LHCN-M2 (cell line): ENCODE results near the gene FKBP4. TPM values are rescaled to one million over a fixed set of nuclear protein-coding genes. Genes with fewer than 3 reads are reported as not detected.
A peak's percentile ranks its signal among the peaks of the same experiment; 100 is the strongest.

Experiments used
- DNase-seq: peaks from one replicate; pipeline ENCODE4 v3.0.0-alpha.2; 2012; ENCODE audit warnings: low read depth
- total RNA-seq: library from RNA; depleted of rRNA; stranded (reverse); fragments of >200 nt; gene quantifications from 2 replicates; pipeline ENCODE4 v1.2.3, GENCODE V29; 2014

The FKBP4 gene
- total RNA-seq, 1 experiment from 2014 or later, result 50.0 TPM

- DNase-seq, result peak; percentile 98
These were observed 17.8 kb downstream of the FKBP4 start, which contains the start of gene ITFG2 for GRCh38 chr12:2812290-2813213. Gene ITFG2, plus strand, starts transcription at chr12:2812668. Its CDS starts 93 bp downstream, at chr12:2812761.

DNA sequence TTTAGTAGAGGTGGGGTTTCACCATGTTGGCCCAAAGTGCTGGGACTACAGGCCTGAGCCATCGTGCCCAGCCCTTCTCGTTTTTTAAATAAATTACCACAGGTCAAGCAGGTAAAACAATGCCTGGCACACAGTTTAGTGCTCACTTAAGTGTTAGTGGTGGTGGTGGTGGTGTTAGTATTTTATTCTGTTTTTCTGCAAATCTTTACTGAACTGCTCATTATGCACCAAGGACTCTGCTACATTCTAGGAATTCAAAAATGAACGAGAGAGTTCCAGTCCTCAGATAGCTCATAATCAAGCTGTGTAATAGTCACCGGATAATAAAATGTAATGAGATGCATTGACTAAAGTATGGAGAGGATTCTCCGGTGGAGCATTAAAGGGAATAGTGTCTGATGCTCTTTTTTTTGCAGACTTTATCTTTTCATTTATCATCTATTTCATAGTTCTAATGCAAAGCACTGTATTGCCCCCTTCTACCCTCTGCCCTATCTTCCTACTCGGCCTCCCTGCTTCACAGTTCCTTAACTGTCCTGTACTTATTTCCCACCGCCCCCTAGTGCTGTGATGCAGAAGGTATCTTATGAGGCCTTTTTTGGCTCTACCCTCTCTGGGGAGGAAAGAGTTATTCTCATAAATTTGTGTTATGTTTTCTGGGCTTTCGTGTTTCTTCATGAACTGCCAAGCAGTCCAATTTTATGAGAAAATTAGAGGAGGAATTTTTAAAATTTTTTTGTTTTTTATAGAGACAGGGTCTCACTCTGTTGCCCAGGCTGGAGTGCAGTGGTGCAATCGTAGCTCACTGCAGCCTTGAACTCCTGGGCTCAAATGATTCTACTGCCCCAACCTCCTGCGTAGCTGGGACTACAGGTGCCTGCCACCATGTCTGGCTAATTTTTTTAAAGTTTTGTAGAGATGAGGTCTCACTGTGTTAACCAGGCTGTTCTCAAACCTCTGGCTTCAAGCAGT is 18.7 kb downstream of the FKBP4 start:
- DNase-seq, result peak; percentile 75

DNA sequence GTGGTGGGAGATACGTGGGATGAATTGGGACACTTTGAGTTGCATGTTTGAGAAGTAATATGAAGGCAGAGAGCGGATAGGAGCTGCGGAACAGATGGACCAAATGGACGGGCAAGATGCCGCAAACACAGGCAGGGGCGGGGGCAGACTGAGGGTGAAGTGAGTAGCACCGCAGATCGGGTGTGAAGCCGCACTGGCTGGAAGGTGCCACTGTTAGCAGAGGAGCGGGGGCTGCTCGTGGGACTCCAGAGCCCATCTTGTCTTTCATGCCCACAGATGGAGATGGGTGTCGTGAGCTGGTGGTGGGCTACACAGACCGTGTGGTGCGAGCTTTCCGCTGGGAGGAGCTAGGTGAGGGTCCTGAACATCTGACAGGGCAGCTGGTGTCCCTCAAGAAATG is 25.0 kb downstream of the FKBP4 start:
- DNase-seq, result no peak

- DNase-seq, result no peak
These were observed 25.7 kb downstream of the FKBP4 start for GRCh38 chr12:2820432-2820831.

DNA sequence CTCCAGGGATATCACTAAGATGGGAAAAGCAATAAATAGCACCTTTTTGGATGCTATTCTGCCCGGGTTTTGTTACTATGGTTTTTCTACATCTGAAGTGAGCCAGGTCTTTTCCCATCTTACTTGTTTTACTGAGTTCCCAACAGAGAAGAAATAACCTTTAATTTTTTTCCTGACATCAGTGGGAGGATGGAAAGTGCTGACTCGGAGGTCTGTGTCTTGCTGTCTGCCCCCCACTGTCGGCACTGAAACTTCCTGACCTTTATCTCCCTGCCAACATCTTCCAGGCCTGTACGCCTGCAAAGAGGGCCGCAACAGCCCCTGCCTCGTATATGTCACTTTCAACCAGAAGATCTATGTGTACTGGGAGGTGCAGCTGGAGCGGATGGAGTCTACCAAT is 28.7 kb downstream of the FKBP4 start:
- DNase-seq, result no peak

DNA sequence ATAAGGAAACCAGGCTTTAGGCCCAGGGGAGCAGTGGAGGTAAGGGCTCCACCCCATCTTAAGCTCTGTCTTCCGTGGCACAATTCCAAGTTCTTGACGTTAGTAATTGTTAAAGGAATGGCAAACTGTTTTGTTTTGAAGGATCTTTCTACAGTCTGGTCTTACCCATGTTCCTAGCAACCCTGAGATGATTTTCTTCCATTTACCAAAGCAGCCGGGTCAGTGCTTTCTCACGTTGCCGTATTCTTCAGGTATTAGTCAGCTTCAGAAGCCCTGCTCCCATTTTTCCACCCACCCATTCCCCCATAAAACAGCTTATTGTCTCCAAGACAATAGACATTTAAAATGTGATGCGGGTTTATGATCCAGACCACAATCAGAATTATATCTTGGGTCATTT is 29.8 kb downstream of the FKBP4 start:
- no peak for DNase-seq

GRCh38 chr12:2825132-2825531 is 30.4 kb downstream of the FKBP4 start:
- no peak for DNase-seq

- DNase-seq, result no peak
These were observed 31.3 kb downstream of the FKBP4 start for GRCh38 chr12:2826036-2826435.

DNA sequence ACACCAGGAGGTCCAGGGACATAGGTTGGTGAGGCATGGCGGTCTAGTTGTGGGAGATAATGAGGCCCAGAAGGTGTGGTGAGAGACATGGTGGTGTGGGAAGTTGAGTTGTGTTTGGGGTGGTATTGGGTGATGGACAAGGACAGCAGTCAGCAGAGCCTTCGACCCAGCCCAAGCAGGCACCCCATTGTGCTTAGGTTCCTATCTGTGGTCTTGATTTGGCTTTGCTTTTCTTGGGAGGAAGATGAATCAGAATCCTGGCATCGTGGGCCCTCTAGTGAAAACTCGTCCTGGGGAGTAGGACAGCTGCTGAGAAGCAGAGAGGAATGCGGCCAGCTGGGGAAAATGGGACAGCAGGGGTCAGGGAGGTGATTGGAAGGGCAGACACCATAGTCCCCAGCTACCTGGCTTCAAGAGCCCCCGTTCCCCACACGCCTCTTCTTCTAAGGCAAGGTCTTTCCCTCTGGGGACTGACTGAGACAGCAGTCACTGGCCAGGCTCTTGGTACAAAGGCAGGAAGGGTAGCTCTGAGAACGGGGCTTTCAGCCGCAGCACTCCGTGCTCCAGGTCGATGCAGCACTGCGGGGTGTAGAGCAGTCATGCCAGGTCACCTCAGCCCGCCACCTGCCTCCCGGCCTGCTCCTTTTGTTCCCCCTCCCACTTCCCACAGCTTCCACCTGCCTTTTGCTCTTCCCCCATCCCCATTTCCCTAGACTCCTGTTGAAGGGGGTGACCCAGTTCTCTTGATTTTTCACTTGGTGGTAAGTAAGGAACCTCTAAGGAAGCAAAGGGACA is 32.1 kb downstream of the FKBP4 start:
- DNase-seq, result peak; percentile 90

GRCh38 chr12:2829275-2829674 is 34.5 kb downstream of the FKBP4 start:
- DNase-seq, result no peak

DNA sequence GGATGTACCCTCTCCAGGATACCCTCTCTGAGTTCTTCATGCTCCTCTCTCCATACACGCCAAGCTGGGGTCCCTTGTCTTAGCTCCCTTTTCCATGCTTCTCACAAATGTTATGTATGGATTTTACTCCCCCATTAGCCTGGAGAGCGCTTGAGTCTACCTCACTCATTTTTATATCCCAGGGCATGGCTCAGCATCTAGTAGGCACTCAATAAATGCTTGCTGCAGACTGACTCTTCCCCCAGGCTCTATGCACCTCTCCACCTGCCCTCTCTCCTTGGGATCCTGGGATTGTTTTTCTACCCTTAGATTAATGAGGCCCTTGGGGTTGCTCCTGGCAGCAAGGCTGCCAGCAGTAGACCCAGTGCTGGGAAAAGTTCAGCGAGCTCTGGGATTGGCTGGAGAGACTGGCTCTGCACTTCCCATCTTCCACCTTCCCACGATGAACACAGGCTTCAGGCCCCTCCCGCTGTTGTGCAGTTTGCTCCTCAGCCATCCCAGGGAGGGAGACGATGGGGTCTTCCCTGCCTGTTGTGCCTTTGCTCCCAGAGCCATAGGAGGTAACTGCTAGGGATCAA is 37.9 kb downstream of the FKBP4 start:
- no peak for DNase-seq

DNA sequence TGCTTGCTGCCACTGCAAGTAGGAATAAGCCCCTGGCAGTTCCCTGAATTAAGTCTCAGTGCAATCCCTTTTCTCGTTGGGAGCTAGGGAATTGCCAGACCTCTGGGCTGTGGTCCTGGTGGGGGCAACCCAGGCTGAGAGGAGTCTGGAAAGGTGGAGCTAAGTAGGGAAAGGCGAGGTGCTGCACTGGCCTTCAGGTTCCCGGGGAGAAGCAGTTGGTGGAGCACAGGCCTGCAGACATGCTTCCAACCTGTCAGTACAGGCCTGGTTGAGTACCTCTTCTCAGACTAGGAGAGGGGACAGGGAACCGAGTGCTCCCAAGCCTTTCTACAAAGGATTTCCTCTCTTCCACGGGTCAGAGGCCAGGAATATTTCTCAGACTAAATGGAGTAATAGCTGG is 38.6 kb downstream of the FKBP4 start:
- DNase-seq, result no peak

GRCh38 chr12:2833810-2834209 is 39.0 kb downstream of the FKBP4 start:
- DNase-seq, result no peak

GRCh38 chr12:2834581-2835491 is 40.1 kb downstream of the FKBP4 start, which contains the start of gene NRIP2:
Gene NRIP2, minus strand, starts transcription at chr12:2835035. Its CDS starts 52 bp downstream, at chr12:2834983.
- DNase-seq, result peak; percentile 55

DNA sequence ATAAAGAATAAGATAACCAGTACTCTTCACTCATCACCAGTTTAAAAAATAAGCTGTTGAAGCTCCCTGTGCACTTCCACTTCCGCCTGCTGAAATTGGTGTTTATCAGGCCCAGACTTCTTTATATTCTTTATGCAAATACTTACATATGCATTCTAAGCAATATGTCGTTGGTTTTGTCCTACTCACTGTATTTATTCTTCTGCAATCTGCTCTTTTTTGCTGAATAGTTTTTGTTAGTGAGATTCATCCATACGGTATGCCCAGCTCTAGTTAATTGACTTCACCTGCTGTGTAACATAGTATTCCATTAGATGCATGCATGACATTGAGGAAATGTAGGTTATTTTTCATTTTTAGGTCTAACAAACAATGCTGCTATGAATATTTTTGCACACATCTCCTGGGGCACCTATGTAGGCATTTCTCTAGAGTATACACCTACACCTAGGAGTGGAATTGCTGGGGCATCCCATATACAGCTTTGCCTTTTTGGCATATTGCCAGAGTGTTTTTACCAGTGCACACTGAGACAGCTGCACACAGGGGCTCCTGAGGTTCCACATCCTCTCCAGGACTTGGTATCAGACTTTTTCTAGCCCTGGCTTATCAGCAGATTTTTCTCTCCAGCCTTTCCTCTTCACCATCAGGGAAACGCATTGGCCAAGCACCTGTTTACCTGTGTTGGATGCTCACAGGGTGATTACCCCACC is 41.1 kb downstream of the FKBP4 start:
- no peak for DNase-seq

- no peak for DNase-seq
These were observed 41.8 kb downstream of the FKBP4 start for GRCh38 chr12:2836574-2836973.

DNA sequence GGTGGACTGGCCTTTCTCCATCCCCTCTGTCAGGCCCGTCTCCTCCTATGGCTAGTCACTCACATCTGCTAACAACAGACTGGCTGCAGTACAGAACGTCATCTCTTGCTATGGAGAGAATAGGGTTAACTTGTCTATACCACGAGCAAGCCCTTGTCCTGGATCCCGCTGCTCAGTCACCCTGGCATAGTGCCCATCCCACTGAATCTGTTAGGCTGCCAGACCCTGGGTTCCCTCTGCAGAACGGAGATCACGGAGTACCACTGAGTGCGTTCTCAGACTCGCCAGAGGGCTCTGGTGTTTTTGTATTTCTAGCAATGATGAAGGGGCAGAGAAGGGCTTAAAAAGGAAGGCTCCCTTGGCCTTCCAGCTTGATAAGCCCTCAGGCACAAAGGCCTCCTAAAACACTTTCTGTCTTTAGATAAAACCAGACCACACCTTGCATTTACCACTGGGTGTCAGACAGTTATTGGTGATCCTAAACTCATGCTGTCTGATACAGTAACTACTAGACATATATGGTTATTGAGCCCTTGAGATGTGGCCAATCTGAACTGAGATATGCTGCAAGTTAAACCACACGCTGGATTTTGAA is 46.4 kb downstream of the FKBP4 start:
- no peak for DNase-seq

- no peak for DNase-seq
These were observed 48.2 kb downstream of the FKBP4 start for GRCh38 chr12:2842948-2843347.

DNA sequence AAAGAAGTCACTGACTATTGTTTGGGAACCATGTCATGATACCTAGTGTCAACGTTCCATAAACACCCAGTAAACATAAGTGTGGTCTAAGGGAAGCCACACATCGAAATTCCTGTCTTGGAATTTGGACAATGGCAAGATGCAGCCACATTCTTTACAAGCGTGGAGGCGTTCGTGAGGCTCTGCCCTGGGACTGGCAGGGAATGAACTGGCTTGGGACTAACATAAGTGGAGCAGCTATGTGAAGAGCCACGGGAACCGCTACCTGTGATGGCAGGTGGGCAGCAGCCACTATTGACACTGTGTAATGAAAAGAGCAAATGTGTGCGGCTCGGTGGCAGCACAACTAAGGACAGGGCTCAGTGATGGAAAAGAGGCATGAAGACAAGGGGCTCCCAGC is 50.0 kb downstream of the FKBP4 start:
- DNase-seq, result no peak
